Calu3 (cell line): ENCODE results near the gene MACROH2A2. TPM values are rescaled to one million over a fixed set of nuclear protein-coding genes. Genes with fewer than 3 reads are reported as not detected.

Experiments
- BruUV-seq: library from RNA; stranded (reverse); fragments of 400-500 nt; replicated peaks from 2 replicates; lab custom pipeline; 2021; lab: Mats Ljungman, UMichigan
- CTCF ChIA-PET: fragments of 300-600 bp; sonication (Branson Sonifier 250); formaldehyde crosslinking; loops from one replicate; lab custom pipeline; 2022; ENCODE audit warnings: antibody characterized with exemption; lab: Charles Lee
- DNase-seq: peaks from one replicate; pipeline ENCODE4 v3.0.0; 2022
- H3K27ac Mint-ChIP-seq: one replicate; pipeline ENCODE4 v1.8.0; 2022; ENCODE audit warnings: mixed read lengths; ENCODE audit not compliant: unreplicated experiment
- H3K27me3 Mint-ChIP-seq: one replicate; pipeline ENCODE4 v1.8.0; 2022; ENCODE audit warnings: mixed read lengths; ENCODE audit not compliant: unreplicated experiment
- H3K36me3 Mint-ChIP-seq: one replicate; pipeline ENCODE4 v1.8.0; 2022; ENCODE audit warnings: mild to moderate bottlenecking, moderate library complexity, mixed read lengths; ENCODE audit not compliant: insufficient read depth, unreplicated experiment
- H3K4me1 Mint-ChIP-seq: one replicate; pipeline ENCODE4 v1.8.0; 2022; ENCODE audit warnings: mild to moderate bottlenecking, low read depth, mixed read lengths; ENCODE audit not compliant: unreplicated experiment
- H3K4me3 Mint-ChIP-seq: one replicate; pipeline ENCODE4 v1.8.0; 2022; ENCODE audit warnings: mild to moderate bottlenecking, low read depth, moderate library complexity, mixed read lengths; ENCODE audit not compliant: unreplicated experiment
- H3K9me3 Mint-ChIP-seq: one replicate; pipeline ENCODE4 v1.8.0; 2022; ENCODE audit warnings: low read depth, mixed read lengths; ENCODE audit not compliant: unreplicated experiment
- CTCF ChIP-seq: fragments of 200-600 bp; IDR thresholded peaks from one replicate; pipeline ENCODE4 v1.8.0; 2022; ENCODE audit warnings: antibody characterized with exemption; ENCODE audit not compliant: unreplicated experiment
- intact Hi-C: fragments of 100-400 bp; cut with micrococcal nuclease; formaldehyde crosslinking; loops from one replicate; pipeline ENCODE4 v1.10.0; 2022; ENCODE audit not compliant: unreplicated experiment
- total RNA-seq: library from RNA; stranded (reverse); gene quantifications from 2 replicates; pipeline ENCODE4 v1.2.3, GENCODE V29; 2022

The MACROH2A2 gene
- total RNA-seq, 1 experiment from 2014 or later = 24.5 TPM

GRCh38 chr10:70145666-70146488 is 93.2 kb downstream of the MACROH2A2 start:
- CTCF ChIA-PET = interaction anchor here (0.6 to 1.9 kb wide), 28 partner anchors 8 to 359 kb away, joined by 3 to 33 read pairs (median 4); partner anchors contain the start of genes EIF4EBP2 and SAR1A
- DNase-seq = peak; percentile 75
- peak; percentile 70 for TF ChIP-seq CTCF
- H3K9me3 Mint-ChIP-seq = no peaks in the 10 kb centered on the region
- BruUV-seq = no TSS peak
- peak overlapping the region; percentile 45 for H3K27ac Mint-ChIP-seq
- peak overlapping the region; percentile 86 for H3K4me3 Mint-ChIP-seq
- intact Hi-C loops = loop anchor here (2.0 kb wide), 1 partner anchor 219 kb away; no protein-coding TSS in a partner anchor
- peaks cover 65% of the 10 kb centered on the region for H3K36me3 Mint-ChIP-seq
- H3K27me3 Mint-ChIP-seq = no peaks in the 10 kb centered on the region
- peaks cover 8% of the 10 kb centered on the region for H3K4me1 Mint-ChIP-seq

DNA sequence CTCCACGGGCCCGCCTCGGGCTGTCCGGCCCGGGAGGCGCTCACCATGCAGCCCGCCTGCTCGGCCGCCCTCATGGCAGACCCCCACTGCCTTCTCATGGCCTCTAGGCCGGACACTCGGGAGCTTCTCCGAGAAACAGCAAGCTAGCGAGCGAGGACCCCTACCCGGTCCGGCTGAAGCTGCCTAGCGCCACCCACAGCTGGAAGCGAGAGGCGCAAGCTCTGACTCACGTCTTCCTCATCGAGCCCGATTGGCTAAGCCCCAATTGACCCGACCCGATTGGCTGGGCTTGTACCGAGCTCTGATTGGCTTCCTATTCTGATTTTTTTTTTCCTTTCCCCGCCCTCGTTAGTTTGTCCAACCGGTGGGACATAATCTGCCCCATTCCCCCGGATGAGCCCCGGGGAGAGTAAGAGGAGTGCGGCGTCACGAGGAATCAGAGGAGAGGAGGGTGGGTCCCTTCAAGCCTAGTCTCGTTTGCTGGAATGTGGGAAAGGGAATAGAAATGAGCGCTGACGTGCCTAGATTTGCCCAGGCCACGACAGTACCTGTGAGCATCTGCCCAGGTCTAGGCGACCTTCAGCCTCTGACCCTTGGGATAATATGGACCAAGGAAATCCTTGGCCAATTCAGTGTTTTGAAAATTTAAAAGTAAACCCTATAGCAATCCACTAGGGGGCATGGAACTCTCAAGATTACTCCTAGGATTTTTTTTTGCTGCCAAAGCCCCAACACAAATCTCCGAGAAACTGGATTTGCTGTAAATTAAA is 94.0 kb downstream of the MACROH2A2 start, which contains the start of gene TYSND1:
Gene TYSND1 (minus strand): TSS at position 212 of the 770 bp plus-strand sequence. CDS start 114 bp downstream, at position 98.
- peak within 1 kb of the TSS; percentile 86 for H3K4me3 Mint-ChIP-seq
- no peaks in the 10 kb centered on the region for H3K27me3 Mint-ChIP-seq
- DNase-seq = peak; percentile 98
- peak within 1 kb of the TSS; percentile 91 for H3K27ac Mint-ChIP-seq
- TF ChIP-seq CTCF = peak; percentile 12
- CTCF ChIA-PET = interaction anchor here (0.6 to 1.9 kb wide), 29 partner anchors 8 to 360 kb away, joined by 3 to 33 read pairs (median 4); partner anchors contain the start of genes EIF4EBP2 and SAR1A
- TSS peak; percentile 93 for BruUV-seq
- peaks cover 72% of the 10 kb centered on the region for H3K36me3 Mint-ChIP-seq
- peaks cover 8% of the 10 kb centered on the region for H3K4me1 Mint-ChIP-seq
- H3K9me3 Mint-ChIP-seq = no peaks in the 10 kb centered on the region
- intact Hi-C loops = loop anchor here (2.0 kb wide), 1 partner anchor 218 kb away; no protein-coding TSS in a partner anchor

- H3K27me3 Mint-ChIP-seq = no peaks in the 10 kb centered on the region
- intact Hi-C loops = loop anchor here (2.0 kb wide), 1 partner anchor 218 kb away; no protein-coding TSS in a partner anchor
- peaks cover 8% of the 10 kb centered on the region for H3K4me1 Mint-ChIP-seq
- DNase-seq = no peak
- BruUV-seq = no TSS peak
- peaks cover 77% of the 10 kb centered on the region for H3K36me3 Mint-ChIP-seq
- peak overlapping the region; percentile 86 for H3K4me3 Mint-ChIP-seq
- no peaks in the 10 kb centered on the region for H3K9me3 Mint-ChIP-seq
- no peak for TF ChIP-seq CTCF
- CTCF ChIA-PET = interaction anchor here (0.7 to 1.9 kb wide), 12 partner anchors 10 to 361 kb away, joined by 3 to 33 read pairs (median 6); partner anchors contain the start of gene SAR1A
- H3K27ac Mint-ChIP-seq = peak overlapping the region; percentile 91
Measured at GRCh38 chr10:70147259-70147625, 94.6 kb downstream of the MACROH2A2 start.

DNA sequence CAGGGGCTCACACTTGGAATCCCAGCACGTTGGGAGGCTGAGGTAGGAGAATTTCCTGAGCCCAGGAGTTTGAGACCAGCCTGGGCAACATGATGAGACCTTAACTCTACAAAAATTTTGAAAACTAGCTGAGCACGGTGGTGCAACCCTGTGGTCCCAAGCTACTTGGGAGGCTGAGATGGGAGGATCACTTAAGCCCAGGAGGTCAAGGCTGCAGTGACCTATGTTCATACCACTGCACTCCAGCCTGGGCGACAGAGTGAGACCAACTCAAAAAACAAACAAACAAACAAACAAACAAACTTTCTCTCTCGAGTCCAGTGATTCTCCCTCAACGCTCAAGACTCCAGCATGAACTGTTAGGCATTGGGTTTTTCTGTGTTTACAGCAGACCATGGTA is 95.9 kb downstream of the MACROH2A2 start:
- Mint-ChIP-seq H3K4me1 (peaks cover 8% of the 10 kb centered on the region), H3K36me3 (peaks cover 85% of the 10 kb centered on the region), H3K27me3 (no peaks in the 10 kb centered on the region), H3K4me3 (no peak overlapping the region), H3K27ac (no peak overlapping the region), H3K9me3 (no peaks in the 10 kb centered on the region)
- no peak for DNase-seq
- no TSS peak for BruUV-seq
- CTCF ChIA-PET = no interaction called here
- no peak for TF ChIP-seq CTCF
- intact Hi-C loops = no loop called here
